Stimulated activated CD4-positive, alpha-beta T cell treated with anti-CD3 and anti-CD28 coated beads, Interleukin-4, amount 100 ng/mL, for 4 hours (primary cell): Measurements from ENCODE around the gene CBR3.
A peak's percentile ranks its signal among the peaks of the same experiment; 100 is the strongest.
"Not testable (repeated sequence)": the region's sequence is repeated elsewhere in the genome, so short reads cannot be mapped to it uniquely, and the experiment has no call there.

Experiments used
- DNase-seq, 2 experiments: peaks; one replicate each; pipeline ENCODE4 v3.0.0-alpha.2; 2020

CBR3 gene

GRCh38 chr21:36120304-36120888 lies 14.5 kb upstream of the CBR3 start:
- no peak for DNase-seq

GRCh38 chr21:36122977-36123376 lies 11.9 kb upstream of the CBR3 start:
- DNase-seq, result no peak

DNA sequence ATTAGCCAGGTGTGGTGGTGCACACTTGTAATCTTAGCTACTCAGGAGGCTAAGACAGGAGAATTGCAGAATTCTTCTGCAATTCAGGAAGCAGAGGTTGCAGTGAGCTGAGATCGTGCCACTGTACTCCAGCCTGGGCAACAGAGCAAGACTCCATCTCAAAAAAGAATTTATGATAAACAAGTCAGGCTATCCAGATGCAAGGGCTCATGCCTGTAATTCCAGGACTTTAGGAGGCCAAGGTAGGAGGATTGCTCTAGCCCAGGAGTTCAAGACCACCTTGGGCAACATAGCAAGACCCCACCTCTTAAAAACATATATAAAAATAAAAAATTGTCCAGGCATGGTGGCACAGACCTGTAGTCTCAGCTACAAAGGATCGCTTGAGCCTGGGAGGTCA lies 10.5 kb upstream of the CBR3 start:
- no peak for DNase-seq

DNA sequence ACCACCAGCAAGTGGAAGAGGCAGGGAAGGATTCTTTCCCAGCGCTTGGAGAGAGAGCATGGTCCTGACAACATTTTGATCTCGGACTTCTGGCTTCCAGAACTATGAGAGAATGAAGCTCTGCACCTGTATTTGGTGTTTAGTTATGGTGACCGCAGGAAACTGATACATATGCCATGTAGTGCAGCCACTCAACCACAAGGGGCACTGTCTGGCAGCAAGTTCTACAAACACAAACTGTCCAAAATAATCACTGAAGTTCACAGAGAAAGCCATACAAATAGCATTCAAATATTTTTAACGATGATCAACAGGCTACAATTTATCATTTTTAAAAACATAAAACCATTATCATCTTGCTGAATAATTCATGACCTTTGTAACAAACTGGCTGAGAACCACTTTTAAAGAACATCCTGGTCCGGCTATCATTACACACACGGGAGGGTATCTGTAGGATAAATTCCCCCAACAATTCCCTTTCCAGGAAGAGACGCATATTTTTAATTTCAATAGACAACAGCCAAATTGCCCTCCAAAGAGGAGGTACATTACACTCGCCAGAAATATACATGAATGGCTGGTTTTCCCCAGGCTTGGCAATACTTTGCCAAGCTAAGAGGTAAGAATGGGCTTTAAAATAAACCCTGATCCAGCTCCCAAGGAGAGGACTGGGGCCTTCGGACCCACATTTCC lies 9.2 kb upstream of the CBR3 start:
- DNase-seq, result peak; percentile 43 to 45

- no peak for DNase-seq
These were observed 8.7 kb upstream of the CBR3 start for GRCh38 chr21:36126208-36126565.

- DNase-seq, result no peak
These were observed 8.2 kb upstream of the CBR3 start for GRCh38 chr21:36126621-36127110.

DNA sequence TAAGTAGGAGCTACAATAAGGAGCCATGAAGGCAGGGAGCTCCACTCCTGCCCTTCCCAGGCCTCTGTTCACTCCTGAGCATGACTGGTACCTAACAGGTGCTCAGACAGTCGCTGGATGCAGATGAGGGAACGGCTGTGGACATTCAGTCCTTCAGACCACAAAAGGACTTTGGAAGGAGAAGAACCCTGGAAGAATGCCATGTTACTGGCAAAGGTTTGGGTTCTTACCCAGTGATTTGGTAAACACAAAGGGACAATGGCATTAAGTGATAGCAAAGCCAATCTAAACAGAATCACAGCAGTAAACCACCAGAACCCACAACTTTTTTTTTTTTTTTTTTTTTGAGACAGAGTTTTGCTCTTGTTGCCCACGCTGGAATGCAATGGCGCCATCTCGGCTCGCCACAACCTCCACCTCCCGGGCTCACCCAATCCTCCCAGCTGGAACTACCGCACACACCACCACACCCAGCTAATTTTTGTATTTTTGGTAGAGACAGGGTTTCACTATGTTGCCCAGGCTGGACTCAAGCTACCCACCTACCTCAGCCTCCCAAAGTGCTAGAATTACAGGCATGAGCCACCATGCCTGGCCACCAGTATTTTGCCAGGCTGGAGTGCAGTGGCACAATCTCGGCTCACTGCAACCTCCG lies 7.5 kb upstream of the CBR3 start:
- no peak for DNase-seq

DNA sequence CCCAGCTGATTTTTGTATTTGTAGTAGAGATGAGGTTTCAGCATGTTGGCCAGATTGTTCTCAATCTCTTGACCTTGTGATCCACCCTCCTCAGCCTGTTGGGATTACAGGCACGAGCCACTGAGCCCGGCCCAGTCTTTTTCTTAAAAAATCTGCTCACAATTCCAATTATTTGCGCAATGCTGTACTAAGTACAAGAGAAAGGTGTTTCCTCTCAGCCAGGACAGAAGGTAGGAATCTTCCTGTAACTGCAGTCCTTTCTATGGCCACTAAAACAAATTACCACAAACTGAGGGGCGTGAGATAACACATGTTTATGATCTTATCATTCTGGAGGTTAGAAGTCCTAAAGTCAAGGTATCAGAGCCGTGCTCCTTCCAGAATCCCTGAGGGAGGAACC lies 6.9 kb upstream of the CBR3 start:
- DNase-seq, result no peak

- no peak for DNase-seq
These were observed 5.7 kb upstream of the CBR3 start for GRCh38 chr21:36129219-36129618.

- not testable (repeated sequence) for DNase-seq
These were observed 4.5 kb upstream of the CBR3 start for GRCh38 chr21:36130414-36130762.

- not testable (repeated sequence) for DNase-seq
These were observed 4.0 kb upstream of the CBR3 start for GRCh38 chr21:36130839-36131238.

GRCh38 chr21:36132696-36133095 lies 2.2 kb upstream of the CBR3 start:
- no peak for DNase-seq

DNA sequence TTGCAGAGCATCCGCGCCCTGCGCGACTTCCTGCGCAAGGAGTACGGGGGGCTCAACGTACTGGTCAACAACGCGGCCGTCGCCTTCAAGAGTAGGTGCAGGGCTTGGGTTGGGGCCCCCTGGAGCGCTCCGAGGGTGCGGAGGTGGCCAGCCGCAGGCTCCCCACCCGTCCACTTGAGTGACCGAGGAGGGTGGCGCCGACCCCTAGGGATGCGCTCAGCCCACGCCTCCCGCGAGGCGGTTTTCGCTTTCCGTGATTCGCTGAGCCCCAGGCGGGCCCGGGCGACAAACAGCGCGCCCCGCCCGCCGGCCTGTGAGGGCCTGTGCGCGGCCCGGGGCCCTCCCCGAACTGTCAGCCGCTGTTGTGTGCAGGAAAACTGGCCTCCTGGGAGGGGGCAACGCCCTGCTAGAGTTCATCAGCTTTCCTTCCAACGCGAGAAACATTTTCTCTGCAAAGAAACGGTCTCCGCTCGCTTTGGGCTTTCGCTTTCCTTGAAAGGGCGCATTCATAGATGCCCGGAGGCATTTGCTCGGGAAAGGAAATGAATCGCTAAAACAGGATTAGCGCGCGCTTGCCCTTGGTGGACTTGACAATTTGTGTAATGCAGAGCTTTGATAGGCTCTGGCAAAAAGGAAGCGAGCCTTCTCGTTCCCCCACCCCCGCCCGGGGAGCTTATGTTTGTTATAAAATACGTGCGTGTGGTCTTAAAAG lies 668 bp downstream of the CBR3 start:
- peak; percentile 40 to 46 for DNase-seq

DNA sequence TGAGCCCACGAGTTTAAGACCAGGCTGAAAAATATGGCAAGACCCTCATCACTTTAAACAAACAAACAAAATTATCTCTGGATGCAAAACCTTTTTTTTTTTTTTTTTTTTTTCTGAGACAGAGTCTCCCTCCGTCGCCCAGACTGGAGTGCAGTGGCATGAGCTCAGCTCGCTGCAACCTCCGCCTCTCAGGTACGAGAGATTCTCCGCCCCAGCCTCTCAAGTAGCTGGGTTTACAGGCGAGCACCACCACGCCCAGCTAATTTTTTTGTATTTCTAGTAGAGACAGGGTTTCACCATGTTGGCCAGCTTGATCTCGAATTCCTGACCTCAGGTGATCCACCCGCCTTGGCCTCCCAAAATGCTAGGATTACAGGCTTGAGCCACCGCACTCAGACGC lies 4.9 kb downstream of the CBR3 start:
- not testable (repeated sequence) for DNase-seq

DNA sequence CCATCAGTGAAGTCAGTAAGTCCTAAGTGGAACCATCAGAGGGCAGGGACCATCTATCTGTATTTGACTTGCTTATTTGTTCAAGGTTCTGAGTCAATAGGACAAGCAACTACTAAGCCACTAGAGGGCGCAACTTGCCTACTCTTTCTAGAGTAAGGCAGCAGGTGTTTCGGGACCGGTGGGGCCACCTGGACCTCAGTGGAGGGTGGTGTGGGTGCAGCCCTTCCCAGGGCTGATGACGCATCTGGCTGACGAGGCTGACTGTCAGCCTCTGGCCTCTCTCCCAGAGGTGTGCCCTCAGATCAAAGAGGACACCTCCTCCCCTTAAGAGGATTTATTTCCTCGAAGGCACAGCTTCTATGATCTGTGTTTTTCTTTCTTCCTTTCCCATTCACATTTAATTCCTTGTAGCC lies 6.6 kb downstream of the CBR3 start:
- DNase-seq, result peak; percentile 68 to 90

DNA sequence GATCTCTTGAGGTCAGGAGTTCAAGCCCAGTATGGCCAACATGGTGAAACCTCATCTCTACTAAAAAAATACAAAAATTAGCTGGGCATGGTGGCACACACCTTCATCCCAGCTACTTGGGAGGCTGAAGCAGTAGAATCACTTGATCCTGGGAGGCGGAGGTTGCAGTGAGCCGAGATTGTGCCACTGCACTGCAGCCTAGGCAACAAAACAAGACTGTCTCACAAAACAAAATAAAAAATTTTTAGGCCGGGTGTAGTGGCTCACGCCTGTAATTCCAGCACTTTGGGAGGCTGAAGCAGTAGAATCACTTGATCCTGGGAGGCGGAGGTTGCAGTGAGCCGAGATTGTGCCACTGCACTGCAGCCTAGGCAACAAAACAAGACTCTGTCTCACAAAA lies 9.4 kb downstream of the CBR3 start:
- DNase-seq, result not testable (repeated sequence)

GRCh38 chr21:36145259-36145658 lies 10.4 kb downstream of the CBR3 start:
- no peak for DNase-seq

DNA sequence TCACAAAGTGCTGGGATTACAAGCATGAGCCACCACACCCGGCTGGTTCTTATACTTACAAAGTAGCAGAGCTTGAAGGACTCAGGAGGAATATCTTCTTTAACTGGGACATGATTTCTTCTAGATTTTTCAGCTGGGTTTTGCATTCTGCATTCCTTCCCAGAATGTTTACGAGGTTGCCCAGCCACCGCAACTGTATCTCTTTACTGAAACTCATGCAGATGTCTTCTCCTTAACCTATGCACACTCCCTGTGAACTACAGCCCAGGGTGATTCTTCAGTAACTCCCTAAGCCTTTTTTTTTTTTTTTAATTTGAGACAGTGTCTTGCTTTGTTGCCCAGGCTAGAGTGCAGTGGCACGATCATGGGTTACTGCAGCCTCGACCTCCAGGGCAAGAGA lies 13.0 kb downstream of the CBR3 start:
- no peak for DNase-seq

- no peak for DNase-seq
These were observed 14.0 kb downstream of the CBR3 start for GRCh38 chr21:36148886-36149285.

DNA sequence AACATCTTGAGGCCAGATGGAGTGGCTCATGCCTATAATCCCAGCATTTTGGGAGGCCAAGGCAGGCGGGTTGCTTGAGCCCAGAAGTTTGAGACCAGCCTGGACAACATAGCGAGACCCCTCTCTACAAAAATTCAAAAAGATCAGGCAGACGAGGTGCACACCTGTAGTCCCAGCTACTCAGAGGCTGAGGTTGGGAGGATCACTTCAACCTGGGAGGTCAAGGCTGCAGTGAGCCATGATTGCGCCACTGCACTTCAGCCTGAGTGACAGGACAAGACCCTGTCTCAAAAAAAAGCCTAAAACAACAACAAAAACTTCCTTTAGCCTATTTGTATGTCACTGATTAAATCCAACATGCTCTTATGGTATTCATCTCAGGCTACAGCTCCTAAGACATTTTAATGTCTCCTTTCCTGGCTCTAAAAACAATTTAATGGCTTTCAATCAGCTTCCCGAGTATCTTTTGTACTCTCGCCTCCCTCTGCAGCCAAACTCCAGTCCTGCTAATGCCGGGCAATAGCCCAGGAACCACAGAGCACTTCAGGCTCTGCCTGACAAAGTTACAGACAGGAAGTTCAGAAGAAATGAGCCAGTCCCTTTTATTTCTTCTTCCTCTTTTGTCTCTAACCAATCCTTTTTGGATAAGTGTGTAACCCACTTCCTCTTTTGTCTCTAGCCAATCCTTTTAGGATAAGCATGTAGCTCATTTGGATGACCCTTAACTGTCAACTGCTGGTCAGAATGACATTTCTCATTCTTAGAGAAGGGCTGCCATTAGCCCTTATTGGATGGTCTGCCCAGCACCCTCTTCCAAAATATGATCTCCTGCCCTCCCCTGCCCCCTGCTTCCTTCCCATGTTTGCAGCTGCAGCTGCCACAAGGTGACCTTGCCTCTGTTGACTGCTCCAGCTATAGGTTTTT lies 15.2 kb downstream of the CBR3 start:
- no peak for DNase-seq

- no peak for DNase-seq
These were observed 20.9 kb downstream of the CBR3 start for GRCh38 chr21:36155603-36156338.

DNA sequence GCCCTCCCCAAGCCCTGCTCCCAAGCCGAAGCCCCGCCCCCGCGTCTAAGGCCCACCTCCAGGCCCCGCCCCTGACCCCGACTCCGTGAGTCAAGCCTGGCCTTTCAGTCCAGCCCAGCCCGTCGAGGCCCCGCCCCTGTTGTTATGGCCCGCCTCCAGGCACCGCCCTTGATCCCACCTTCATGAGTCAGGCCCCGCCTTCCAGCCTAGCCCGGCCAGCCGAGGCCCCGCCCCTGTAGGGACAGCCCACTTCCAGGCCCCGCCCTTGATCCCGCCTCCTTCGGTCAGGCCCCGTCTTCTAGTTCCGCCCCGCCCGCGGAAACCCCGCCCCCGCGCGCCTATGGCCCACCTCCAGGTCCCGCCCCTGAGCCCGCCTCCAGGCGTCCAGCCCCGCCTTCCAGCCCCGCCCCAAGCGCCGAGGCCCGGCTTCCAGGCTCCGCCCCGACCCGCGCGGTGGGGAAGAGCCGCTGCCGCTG lies 21.5 kb downstream of the CBR3 start:
- DNase-seq, result peak; percentile 99 to 100
